Mesothelial cell of epicardium (in vitro differentiated cells): ENCODE data around the gene NLGN1. TPM values are rescaled to one million over a fixed set of nuclear protein-coding genes. Genes with fewer than 3 reads are reported as not detected.

Source experiments
- DNase-seq, 2 experiments: peaks; one replicate each; pipeline ENCODE4 v3.0.0; 2021; ENCODE audit warnings: low spot score in 2 of 2; ENCODE audit not compliant: unreplicated experiment in 2 of 2
- H3K27ac Mint-ChIP-seq: 2 replicates; pipeline ENCODE4 v1.8.0; 2021; ENCODE audit warnings: mixed read lengths
- H3K27me3 Mint-ChIP-seq: 2 replicates; pipeline ENCODE4 v1.8.0; 2021; ENCODE audit warnings: low read depth, mixed read lengths
- H3K36me3 Mint-ChIP-seq: 2 replicates; pipeline ENCODE4 v1.8.0; 2021; ENCODE audit warnings: mixed read lengths
- H3K4me1 Mint-ChIP-seq: 2 replicates; pipeline ENCODE4 v1.8.0; 2021; ENCODE audit warnings: mixed read lengths
- H3K4me3 Mint-ChIP-seq: 2 replicates; pipeline ENCODE4 v1.8.0; 2021; ENCODE audit warnings: mild to moderate bottlenecking, moderate library complexity, mixed read lengths
- H3K9me3 Mint-ChIP-seq: 2 replicates; pipeline ENCODE4 v1.8.0; 2021; ENCODE audit warnings: mixed read lengths
- total RNA-seq: library from RNA; stranded (reverse); gene quantifications from 3 replicates; pipeline ENCODE4 v1.2.1, GENCODE V29; 2021
- TF ChIP-seq, protein P1 (sequence below): fragments of 200-600 bp; sonication (generic); IDR thresholded peaks from one replicate; pipeline ENCODE4 v1.5.0; 2021; ENCODE audit warnings: antibody characterized with exemption; ENCODE audit not compliant: unreplicated experiment

The NLGN1 gene
- total RNA-seq, 1 donor from 2014 or later: 4.2 TPM

GRCh38 chr3:173930251-173930650, 532.7 kb downstream of the NLGN1 start:
- H3K4me3 Mint-ChIP-seq: no peak overlapping the region
- no peaks in the 10 kb centered on the region for H3K36me3 Mint-ChIP-seq
- no peak for DNase-seq
- no peaks in the 10 kb centered on the region for H3K9me3 Mint-ChIP-seq
- H3K4me1 Mint-ChIP-seq: peaks cover 14% of the 10 kb centered on the region
- H3K27me3 Mint-ChIP-seq: no peaks in the 10 kb centered on the region
- TF ChIP-seq, protein P1, sequence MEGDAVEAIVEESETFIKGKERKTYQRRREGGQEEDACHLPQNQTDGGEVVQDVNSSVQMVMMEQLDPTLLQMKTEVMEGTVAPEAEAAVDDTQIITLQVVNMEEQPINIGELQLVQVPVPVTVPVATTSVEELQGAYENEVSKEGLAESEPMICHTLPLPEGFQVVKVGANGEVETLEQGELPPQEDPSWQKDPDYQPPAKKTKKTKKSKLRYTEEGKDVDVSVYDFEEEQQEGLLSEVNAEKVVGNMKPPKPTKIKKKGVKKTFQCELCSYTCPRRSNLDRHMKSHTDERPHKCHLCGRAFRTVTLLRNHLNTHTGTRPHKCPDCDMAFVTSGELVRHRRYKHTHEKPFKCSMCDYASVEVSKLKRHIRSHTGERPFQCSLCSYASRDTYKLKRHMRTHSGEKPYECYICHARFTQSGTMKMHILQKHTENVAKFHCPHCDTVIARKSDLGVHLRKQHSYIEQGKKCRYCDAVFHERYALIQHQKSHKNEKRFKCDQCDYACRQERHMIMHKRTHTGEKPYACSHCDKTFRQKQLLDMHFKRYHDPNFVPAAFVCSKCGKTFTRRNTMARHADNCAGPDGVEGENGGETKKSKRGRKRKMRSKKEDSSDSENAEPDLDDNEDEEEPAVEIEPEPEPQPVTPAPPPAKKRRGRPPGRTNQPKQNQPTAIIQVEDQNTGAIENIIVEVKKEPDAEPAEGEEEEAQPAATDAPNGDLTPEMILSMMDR: no peak
- H3K27ac Mint-ChIP-seq: no peak overlapping the region

- DNase-seq: no peak
- Mint-ChIP-seq H3K4me1 (peaks cover 14% of the 10 kb centered on the region), H3K27me3 (no peaks in the 10 kb centered on the region), H3K36me3 (no peaks in the 10 kb centered on the region), H3K27ac (no peak overlapping the region), H3K9me3 (no peaks in the 10 kb centered on the region), H3K4me3 (no peak overlapping the region)
- TF ChIP-seq, protein P1: no peak
Measured at GRCh38 chr3:173932624-173933023, 535.1 kb downstream of the NLGN1 start.

DNA sequence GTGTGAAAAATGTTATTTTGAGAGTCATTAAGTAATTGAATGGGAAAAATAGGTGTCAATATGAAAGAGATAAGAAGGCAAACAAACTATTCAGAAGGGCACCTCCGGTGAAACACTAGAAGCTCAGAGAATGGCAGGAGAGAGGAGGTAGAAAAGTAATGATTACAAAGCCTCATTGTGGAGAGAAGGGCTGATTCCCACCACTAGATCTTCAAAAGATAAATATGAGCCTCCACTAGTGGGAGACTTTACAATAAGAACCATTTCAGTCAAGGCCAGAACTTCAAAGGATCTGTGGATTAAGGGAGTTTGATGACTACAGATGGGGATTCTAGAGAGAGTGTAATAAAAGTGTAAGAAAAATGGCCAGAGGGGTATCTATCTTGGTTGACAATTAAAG, 535.6 kb downstream of the NLGN1 start:
- Mint-ChIP-seq H3K4me3 (no peak overlapping the region), H3K9me3 (no peaks in the 10 kb centered on the region), H3K4me1 (peaks cover 15% of the 10 kb centered on the region), H3K36me3 (no peaks in the 10 kb centered on the region), H3K27me3 (no peaks in the 10 kb centered on the region), H3K27ac (no peak overlapping the region)
- TF ChIP-seq, protein P1: no peak
- DNase-seq: no peak

DNA sequence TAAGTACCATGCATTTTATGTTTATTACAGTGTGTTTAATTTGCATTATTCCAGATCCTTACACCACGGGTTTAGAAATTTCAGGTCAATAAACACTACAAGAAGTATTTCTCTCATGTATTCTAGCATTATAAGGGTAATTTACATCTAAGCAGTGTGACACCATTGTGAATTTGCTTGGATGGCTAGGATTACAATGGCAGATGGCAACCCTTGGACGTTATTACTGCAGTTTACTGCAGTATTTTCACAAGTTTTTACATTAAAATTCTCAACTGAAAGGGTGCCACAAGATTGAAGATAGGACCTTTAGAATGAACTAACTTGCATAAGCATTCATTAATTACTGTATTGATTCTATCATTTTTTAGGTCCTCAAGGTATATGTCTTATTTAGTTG, 538.8 kb downstream of the NLGN1 start:
- no peaks in the 10 kb centered on the region for H3K27me3 Mint-ChIP-seq
- TF ChIP-seq, protein P1: no peak

GRCh38 chr3:173938159-173938558, 540.6 kb downstream of the NLGN1 start:
- TF ChIP-seq, protein P1: no peak
- Mint-ChIP-seq H3K27ac (no peak overlapping the region), H3K4me1 (peaks cover 18% of the 10 kb centered on the region), H3K27me3 (no peaks in the 10 kb centered on the region), H3K4me3 (no peak overlapping the region), H3K9me3 (no peaks in the 10 kb centered on the region), H3K36me3 (no peaks in the 10 kb centered on the region)
- no peak for DNase-seq

More for the DNA sequence above, 538.8 kb downstream of the NLGN1 start:
- DNase-seq: no peak
- Mint-ChIP-seq H3K4me3 (no peak overlapping the region), H3K36me3 (no peaks in the 10 kb centered on the region), H3K9me3 (no peaks in the 10 kb centered on the region), H3K4me1 (peaks cover 26% of the 10 kb centered on the region), H3K27ac (no peak overlapping the region)

DNA sequence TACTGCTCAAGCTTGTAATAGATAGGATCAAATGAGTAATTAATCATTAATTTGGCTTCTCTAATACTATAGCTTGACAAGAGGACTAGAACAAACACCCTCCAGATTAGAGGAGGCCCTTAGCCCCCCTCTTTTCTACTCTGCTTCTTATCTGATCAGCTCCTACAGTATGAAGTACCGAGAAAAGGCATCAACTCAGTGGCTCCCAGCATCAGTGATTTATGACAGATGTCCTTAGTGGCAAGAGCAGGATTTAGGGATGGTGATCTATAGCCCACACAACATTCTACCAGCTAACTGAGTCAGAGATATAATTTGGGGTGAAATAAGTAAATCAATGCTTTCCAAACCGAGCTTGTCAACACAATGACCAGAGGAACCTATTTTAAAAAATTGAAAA, 541.1 kb downstream of the NLGN1 start:
- Mint-ChIP-seq H3K4me1 (peaks cover 14% of the 10 kb centered on the region), H3K27ac (no peak overlapping the region), H3K9me3 (no peaks in the 10 kb centered on the region), H3K36me3 (no peaks in the 10 kb centered on the region), H3K27me3 (no peaks in the 10 kb centered on the region), H3K4me3 (no peak overlapping the region)
- TF ChIP-seq, protein P1: no peak
- DNase-seq: no peak
